SK-N-SH treated with all-trans-retinoic acid at 6 μM for 48 hours (cell line): Measurements from ENCODE around the gene CHCHD6.

Experiments
- ATAC-seq: fragments of 200-7000 bp; cut with Tn5 transposase; 3 replicates; pipeline ENCODE4 v1.9.1; 2020; ENCODE audit warnings: mild to moderate bottlenecking, moderate library complexity
- ARNTL ChIP-seq: fragments of 450-650 bp; formaldehyde crosslinking; IDR thresholded peaks from 2 replicates; pipeline ENCODE4 v1.5.0; 2020; ENCODE audit warnings: low read depth, mild to moderate bottlenecking, moderate library complexity, borderline replicate concordance
- BACH2 ChIP-seq: fragments of 250-450 bp; sonication (Bioruptor Pico); IDR thresholded peaks from 2 replicates; pipeline ENCODE4 v1.9.0; 2021; ENCODE audit warnings: mild to moderate bottlenecking, borderline replicate concordance
- CSDC2 ChIP-seq: fragments of 250-450 bp; sonication (Bioruptor Pico); IDR thresholded peaks from 2 replicates; pipeline ENCODE4 v1.5.0; 2020; ENCODE audit warnings: mild to moderate bottlenecking, moderate library complexity
- CSRNP3 ChIP-seq: fragments of 250-450 bp; sonication (Bioruptor Pico); IDR thresholded peaks from 2 replicates; pipeline ENCODE4 v1.5.1; 2021; ENCODE audit warnings: mild to moderate bottlenecking, moderate library complexity
- ESRRG ChIP-seq: fragments of 250-450 bp; sonication (Bioruptor Pico); IDR thresholded peaks from 2 replicates; pipeline ENCODE4 v1.6.1; 2021; ENCODE audit warnings: mild to moderate bottlenecking
- ISL1 ChIP-seq: fragments of 250-450 bp; sonication (Bioruptor Pico); IDR thresholded peaks from 2 replicates; pipeline ENCODE4 v2.1.2; 2022; ENCODE audit warnings: mild to moderate bottlenecking, moderate library complexity
- OSR1 ChIP-seq: fragments of 250-450 bp; sonication (Bioruptor Pico); IDR thresholded peaks from 2 replicates; pipeline ENCODE4 v1.8.0; 2022; ENCODE audit warnings: moderate library complexity, mild to moderate bottlenecking, inconsistent platforms
- PPARA ChIP-seq: fragments of 250-450 bp; sonication (Bioruptor Pico); IDR thresholded peaks from 2 replicates; pipeline ENCODE4 v1.5.0; 2020; ENCODE audit warnings: mild to moderate bottlenecking, borderline replicate concordance
- RARB ChIP-seq: fragments of 250-450 bp; sonication (Bioruptor Pico); IDR thresholded peaks from 2 replicates; pipeline ENCODE4 v1.8.0; 2021; ENCODE audit warnings: mild to moderate bottlenecking, moderate library complexity
- SNAI2 ChIP-seq: fragments of 250-450 bp; sonication (Bioruptor Pico); IDR thresholded peaks from 2 replicates; pipeline ENCODE4 v1.5.0; 2020; ENCODE audit warnings: mild to moderate bottlenecking, moderate library complexity
- TCF4 ChIP-seq: fragments of 250-450 bp; sonication (Bioruptor Pico); IDR thresholded peaks from 2 replicates; pipeline ENCODE4 v1.8.0; 2021; ENCODE audit warnings: mild to moderate bottlenecking, moderate library complexity, borderline replicate concordance
- TOX ChIP-seq: fragments of 250-450 bp; sonication (Bioruptor Pico); IDR thresholded peaks from 2 replicates; pipeline ENCODE4 v1.8.0; 2021; ENCODE audit warnings: mild to moderate bottlenecking, moderate library complexity, borderline replicate concordance
- ZC3H10 ChIP-seq: fragments of 250-450 bp; sonication (Bioruptor Pico); IDR thresholded peaks from 2 replicates; pipeline ENCODE4 v1.5.1; 2021; ENCODE audit warnings: mild to moderate bottlenecking, moderate library complexity
- ZFP3 ChIP-seq: fragments of 250-450 bp; sonication (Bioruptor Pico); IDR thresholded peaks from 2 replicates; pipeline ENCODE4 v1.5.0; 2020; ENCODE audit warnings: mild to moderate bottlenecking, moderate library complexity
- ZFP30 ChIP-seq: fragments of 450-650 bp; formaldehyde crosslinking; IDR thresholded peaks from 2 replicates; pipeline ENCODE4 v1.5.0; 2022; ENCODE audit warnings: mild to moderate bottlenecking, moderate library complexity
- ZNF70 ChIP-seq: fragments of 450-650 bp; formaldehyde crosslinking; IDR thresholded peaks from 2 replicates; pipeline ENCODE4 v1.5.0; 2020; ENCODE audit warnings: mild to moderate bottlenecking, moderate library complexity
- TF ChIP-seq, protein P1 (sequence below): fragments of 250-450 bp; sonication (Bioruptor Pico); IDR thresholded peaks from 2 replicates; pipeline ENCODE4 v1.5.1; 2020; ENCODE audit warnings: low read depth, mild to moderate bottlenecking, moderate library complexity
- TF ChIP-seq, protein P2 (sequence below): fragments of 250-450 bp; sonication (Bioruptor Pico); IDR thresholded peaks from 2 replicates; pipeline ENCODE4 v1.8.0; 2020; ENCODE audit warnings: mild to moderate bottlenecking, moderate library complexity, borderline replicate concordance
- TF ChIP-seq, protein P3 (sequence below): fragments of 250-450 bp; sonication (Bioruptor Pico); IDR thresholded peaks from 2 replicates; pipeline ENCODE4 v1.5.0; 2020; ENCODE audit warnings: mild to moderate bottlenecking, moderate library complexity

Gene CHCHD6

GRCh38 chr3:126747768-126748167 is 43.7 kb downstream of the CHCHD6 start:
- no peak for TF ChIP-seq ESRRG (CRISPR knock-in tag)
- TF ChIP-seq ZFP3 = no peak
- TF ChIP-seq ARNTL (CRISPR knock-in tag) = no peak
- TF ChIP-seq CSRNP3 (CRISPR knock-in tag) = no peak
- TF ChIP-seq SNAI2 (CRISPR knock-in tag) = no peak
- TF ChIP-seq, protein P1, sequence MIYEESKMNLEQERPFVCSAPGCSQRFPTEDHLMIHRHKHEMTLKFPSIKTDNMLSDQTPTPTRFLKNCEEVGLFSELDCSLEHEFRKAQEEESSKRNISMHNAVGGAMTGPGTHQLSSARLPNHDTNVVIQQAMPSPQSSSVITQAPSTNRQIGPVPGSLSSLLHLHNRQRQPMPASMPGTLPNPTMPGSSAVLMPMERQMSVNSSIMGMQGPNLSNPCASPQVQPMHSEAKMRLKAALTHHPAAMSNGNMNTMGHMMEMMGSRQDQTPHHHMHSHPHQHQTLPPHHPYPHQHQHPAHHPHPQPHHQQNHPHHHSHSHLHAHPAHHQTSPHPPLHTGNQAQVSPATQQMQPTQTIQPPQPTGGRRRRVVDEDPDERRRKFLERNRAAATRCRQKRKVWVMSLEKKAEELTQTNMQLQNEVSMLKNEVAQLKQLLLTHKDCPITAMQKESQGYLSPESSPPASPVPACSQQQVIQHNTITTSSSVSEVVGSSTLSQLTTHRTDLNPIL = no peak
- TF ChIP-seq, protein P2, sequence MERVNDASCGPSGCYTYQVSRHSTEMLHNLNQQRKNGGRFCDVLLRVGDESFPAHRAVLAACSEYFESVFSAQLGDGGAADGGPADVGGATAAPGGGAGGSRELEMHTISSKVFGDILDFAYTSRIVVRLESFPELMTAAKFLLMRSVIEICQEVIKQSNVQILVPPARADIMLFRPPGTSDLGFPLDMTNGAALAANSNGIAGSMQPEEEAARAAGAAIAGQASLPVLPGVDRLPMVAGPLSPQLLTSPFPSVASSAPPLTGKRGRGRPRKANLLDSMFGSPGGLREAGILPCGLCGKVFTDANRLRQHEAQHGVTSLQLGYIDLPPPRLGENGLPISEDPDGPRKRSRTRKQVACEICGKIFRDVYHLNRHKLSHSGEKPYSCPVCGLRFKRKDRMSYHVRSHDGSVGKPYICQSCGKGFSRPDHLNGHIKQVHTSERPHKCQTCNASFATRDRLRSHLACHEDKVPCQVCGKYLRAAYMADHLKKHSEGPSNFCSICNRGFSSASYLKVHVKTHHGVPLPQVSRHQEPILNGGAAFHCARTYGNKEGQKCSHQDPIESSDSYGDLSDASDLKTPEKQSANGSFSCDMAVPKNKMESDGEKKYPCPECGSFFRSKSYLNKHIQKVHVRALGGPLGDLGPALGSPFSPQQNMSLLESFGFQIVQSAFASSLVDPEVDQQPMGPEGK (CRISPR knock-in tag) = no peak
- TF ChIP-seq, protein P3, sequence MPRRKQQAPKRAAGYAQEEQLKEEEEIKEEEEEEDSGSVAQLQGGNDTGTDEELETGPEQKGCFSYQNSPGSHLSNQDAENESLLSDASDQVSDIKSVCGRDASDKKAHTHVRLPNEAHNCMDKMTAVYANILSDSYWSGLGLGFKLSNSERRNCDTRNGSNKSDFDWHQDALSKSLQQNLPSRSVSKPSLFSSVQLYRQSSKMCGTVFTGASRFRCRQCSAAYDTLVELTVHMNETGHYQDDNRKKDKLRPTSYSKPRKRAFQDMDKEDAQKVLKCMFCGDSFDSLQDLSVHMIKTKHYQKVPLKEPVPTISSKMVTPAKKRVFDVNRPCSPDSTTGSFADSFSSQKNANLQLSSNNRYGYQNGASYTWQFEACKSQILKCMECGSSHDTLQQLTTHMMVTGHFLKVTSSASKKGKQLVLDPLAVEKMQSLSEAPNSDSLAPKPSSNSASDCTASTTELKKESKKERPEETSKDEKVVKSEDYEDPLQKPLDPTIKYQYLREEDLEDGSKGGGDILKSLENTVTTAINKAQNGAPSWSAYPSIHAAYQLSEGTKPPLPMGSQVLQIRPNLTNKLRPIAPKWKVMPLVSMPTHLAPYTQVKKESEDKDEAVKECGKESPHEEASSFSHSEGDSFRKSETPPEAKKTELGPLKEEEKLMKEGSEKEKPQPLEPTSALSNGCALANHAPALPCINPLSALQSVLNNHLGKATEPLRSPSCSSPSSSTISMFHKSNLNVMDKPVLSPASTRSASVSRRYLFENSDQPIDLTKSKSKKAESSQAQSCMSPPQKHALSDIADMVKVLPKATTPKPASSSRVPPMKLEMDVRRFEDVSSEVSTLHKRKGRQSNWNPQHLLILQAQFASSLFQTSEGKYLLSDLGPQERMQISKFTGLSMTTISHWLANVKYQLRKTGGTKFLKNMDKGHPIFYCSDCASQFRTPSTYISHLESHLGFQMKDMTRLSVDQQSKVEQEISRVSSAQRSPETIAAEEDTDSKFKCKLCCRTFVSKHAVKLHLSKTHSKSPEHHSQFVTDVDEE (CRISPR knock-in tag) = no peak
- no peak for ATAC-seq

DNA sequence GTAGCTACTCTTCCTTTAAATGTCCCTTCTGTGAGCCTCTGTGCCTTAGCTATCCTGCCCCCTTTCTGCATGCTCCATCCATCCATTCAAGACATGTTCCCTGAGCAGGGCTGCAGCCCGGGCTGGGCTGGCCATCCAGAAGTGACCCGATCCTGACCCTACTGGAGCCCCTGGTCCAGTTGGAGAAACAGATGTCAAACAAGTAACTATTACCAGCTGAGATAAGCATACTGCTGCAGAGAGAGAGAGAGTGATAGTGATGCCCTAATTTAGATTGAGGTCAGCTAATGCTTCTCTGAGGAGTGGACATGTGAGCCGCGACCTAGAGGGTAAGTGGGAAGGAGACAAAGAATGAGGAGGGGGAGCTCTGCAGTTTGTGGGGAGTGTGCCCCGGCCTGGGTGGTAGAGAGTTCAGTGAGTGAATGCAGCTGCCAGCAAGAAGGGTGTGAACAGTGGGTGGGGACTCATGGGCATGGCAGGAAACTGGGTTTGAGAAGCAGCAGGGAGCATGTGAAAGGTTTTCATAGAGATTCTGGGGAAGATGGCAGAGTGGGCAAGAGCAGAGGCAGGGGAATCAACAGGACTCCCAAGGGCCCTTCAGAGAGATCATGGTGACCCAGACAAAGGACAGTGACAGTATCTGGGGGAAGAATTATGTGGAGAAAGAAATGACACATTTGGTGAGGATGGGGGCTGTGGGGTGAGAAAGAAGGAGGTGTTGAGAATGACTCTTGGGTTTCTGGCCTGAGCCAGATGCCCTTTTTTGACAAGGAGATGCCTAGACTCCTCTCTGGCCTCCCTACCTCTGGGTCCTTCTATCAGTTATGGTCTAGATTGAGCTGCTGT is 44.9 kb downstream of the CHCHD6 start:
- no peak for ATAC-seq
- TF ChIP-seq, protein P2 (CRISPR knock-in tag) = no peak
- TF ChIP-seq, protein P3 (CRISPR knock-in tag) = peak; percentile 70; the same call in 1 of the 2 replicates
- TF ChIP-seq ISL1 (CRISPR knock-in tag) = no peak
- TF ChIP-seq TCF4 (CRISPR knock-in tag) = peak; percentile 79
- TF ChIP-seq OSR1 (CRISPR knock-in tag) = no peak
- TF ChIP-seq BACH2 = peak; percentile 70; the same call in 1 of the 2 replicates
- TF ChIP-seq CSDC2 = no peak
- 0 out of 2 replicates have a peak, but pooled peaks have one; percentile 8 for TF ChIP-seq ZNF70 (CRISPR knock-in tag)

DNA sequence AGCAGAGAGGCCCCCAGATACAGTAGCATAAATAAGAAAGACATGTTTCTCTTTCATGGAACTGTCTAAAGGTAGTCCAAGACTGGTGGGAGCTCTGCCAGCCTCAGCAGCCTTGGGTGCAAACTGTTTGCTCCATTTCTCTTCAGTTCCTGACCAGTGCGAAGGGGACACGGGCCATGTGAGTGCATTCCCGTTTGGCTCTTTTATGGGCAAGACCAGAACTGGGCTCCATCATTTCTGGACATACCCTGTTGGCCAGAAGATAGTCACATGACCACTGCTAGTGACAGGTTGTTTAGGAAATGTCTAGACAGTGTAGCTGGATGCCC is 45.5 kb downstream of the CHCHD6 start:
- no peak for ATAC-seq
- TF ChIP-seq TCF4 (CRISPR knock-in tag) = no peak
- TF ChIP-seq SNAI2 (CRISPR knock-in tag) = no peak
- no peak for TF ChIP-seq TOX (CRISPR knock-in tag)
- TF ChIP-seq, protein P1 = no peak
- no peak for TF ChIP-seq BACH2
- TF ChIP-seq ZFP30 (CRISPR knock-in tag) = no peak
- no peak for TF ChIP-seq ZC3H10
- no peak for TF ChIP-seq CSRNP3 (CRISPR knock-in tag)
- no peak for TF ChIP-seq PPARA (CRISPR knock-in tag)
- TF ChIP-seq RARB (CRISPR knock-in tag) = no peak
